NB4 (cell line): ENCODE measurements around the gene N4BP2L2.

Source experiments
- MYC ChIP-seq: IDR thresholded peaks from 2 replicates; pipeline ENCODE4 v1.6.1; 2011; ENCODE audit warnings: low read depth, low read length
- POLR2A ChIP-seq: IDR thresholded peaks from 2 replicates; pipeline ENCODE4 v1.6.1; 2011; ENCODE audit warnings: mild to moderate bottlenecking; ENCODE audit not compliant: insufficient read length; ENCODE audit errors: extremely low read depth
- TF ChIP-seq, protein P1 (sequence below): IDR thresholded peaks from one replicate; pipeline ENCODE4 v1.5.1; 2012; ENCODE audit warnings: low read depth, low read length

DNA sequence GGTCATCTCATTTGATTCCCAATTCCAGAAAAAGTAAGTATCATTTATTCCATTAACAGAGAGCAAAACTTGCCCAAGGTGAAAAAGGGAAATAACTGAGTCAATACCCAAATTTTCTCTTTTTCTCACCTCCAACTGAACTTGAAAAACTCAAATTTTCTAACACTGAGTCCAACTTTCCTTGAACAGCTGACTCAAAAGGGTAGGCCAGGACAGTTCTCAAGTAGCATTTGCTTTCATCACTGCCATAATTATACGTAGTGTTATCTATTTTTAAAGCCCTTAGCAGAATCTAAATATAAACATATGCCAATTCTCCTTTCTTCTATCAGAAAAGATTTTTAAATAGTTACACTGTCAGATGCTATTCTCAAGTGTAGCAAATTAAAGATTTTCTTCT is 3.5 kb downstream of the N4BP2L2 start:
- TF ChIP-seq, protein P1, sequence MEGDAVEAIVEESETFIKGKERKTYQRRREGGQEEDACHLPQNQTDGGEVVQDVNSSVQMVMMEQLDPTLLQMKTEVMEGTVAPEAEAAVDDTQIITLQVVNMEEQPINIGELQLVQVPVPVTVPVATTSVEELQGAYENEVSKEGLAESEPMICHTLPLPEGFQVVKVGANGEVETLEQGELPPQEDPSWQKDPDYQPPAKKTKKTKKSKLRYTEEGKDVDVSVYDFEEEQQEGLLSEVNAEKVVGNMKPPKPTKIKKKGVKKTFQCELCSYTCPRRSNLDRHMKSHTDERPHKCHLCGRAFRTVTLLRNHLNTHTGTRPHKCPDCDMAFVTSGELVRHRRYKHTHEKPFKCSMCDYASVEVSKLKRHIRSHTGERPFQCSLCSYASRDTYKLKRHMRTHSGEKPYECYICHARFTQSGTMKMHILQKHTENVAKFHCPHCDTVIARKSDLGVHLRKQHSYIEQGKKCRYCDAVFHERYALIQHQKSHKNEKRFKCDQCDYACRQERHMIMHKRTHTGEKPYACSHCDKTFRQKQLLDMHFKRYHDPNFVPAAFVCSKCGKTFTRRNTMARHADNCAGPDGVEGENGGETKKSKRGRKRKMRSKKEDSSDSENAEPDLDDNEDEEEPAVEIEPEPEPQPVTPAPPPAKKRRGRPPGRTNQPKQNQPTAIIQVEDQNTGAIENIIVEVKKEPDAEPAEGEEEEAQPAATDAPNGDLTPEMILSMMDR = no peak
- TF ChIP-seq POLR2A (no peak), MYC (no peak)
